Activated T-cell treated with anti-CD3 and anti-CD28 coated beads for 4 hours (primary cell): ENCODE data around the gene CDH13.

Source experiments
- DNase-seq: peaks from one replicate; pipeline ENCODE4 v3.0.0-alpha.2; 2020

Gene CDH13

GRCh38 chr16:83835586-83836566 is 1209.1 kb downstream of the CDH13 start:
- DNase-seq: no peak

- no peak for DNase-seq
These were observed 1210.8 kb downstream of the CDH13 start for GRCh38 chr16:83837566-83837965.

- DNase-seq: no peak
These were observed 1211.4 kb downstream of the CDH13 start for GRCh38 chr16:83838151-83838550.

GRCh38 chr16:83839561-83839960 is 1212.8 kb downstream of the CDH13 start:
- DNase-seq: no peak

GRCh38 chr16:83840060-83840617 is 1213.4 kb downstream of the CDH13 start:
- DNase-seq: no peak

- DNase-seq: no peak
These were observed 1215.5 kb downstream of the CDH13 start for GRCh38 chr16:83842291-83842690.

GRCh38 chr16:83842756-83843507 is 1216.2 kb downstream of the CDH13 start:
- DNase-seq: no peak

- no peak for DNase-seq
These were observed 1216.9 kb downstream of the CDH13 start for GRCh38 chr16:83843657-83844056.

GRCh38 chr16:83845263-83845662 is 1218.5 kb downstream of the CDH13 start:
- no peak for DNase-seq

- DNase-seq: no peak
These were observed 1220.8 kb downstream of the CDH13 start for GRCh38 chr16:83847371-83848225.

- DNase-seq: no peak
These were observed 1222.7 kb downstream of the CDH13 start for GRCh38 chr16:83849421-83849820.
